HG03045 (cell line): ENCODE results near the gene MACIR.

ENCODE experiments used
- ATAC-seq: cut with Tn5 transposase; IDR thresholded peaks from one replicate; pipeline ENCODE4 v1.9.1; 2021; ENCODE audit warnings: mild to moderate bottlenecking, moderate library complexity; ENCODE audit not compliant: unreplicated experiment

MACIR gene

GRCh38 chr5:103289024-103289423, 30.5 kb downstream of the MACIR start:
- no peak for ATAC-seq

DNA sequence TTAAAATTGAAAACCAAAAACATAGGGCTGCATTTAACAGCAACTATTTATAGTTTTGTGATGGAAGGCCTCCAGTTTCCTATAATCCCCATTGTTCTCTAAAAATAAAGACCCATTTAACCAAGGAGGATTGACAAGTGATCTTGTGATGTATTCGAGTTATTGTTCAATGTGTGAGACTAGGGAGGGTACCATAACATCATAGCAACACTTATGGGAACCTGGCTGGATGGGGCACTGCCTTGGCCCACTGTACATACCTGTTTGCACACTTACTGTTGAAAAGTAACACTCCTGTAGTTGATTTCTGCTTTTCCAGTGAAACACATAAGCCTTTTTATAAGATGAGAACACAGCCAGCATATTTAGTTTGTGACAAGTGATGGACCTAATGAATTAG, 32.3 kb downstream of the MACIR start:
- no peak for ATAC-seq

GRCh38 chr5:103291606-103292005, 33.0 kb downstream of the MACIR start:
- no peak for ATAC-seq

GRCh38 chr5:103293099-103293498, 34.5 kb downstream of the MACIR start:
- no peak for ATAC-seq

GRCh38 chr5:103293719-103294118, 35.2 kb downstream of the MACIR start:
- no peak for ATAC-seq

DNA sequence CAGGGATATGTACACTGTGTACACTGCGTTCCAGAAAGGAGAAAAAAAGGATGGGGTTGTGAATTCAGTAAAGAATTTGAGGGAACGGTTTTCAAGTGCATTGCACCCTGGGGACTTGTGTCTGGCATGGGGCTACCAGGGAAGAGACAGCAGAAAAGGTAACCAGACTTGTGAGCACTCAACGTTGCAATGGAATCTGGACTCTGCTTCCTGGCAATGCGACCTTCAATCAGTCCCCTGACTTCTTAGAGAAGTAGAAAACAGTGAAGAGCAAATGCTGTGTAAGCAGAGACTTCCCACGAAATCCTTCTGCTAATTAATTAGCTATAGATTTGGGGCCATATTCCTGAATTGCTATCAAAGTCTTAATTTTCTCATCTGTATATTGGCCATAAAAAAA, 36.3 kb downstream of the MACIR start:
- ATAC-seq, result no peak

GRCh38 chr5:103295424-103295823, 36.9 kb downstream of the MACIR start:
- no peak for ATAC-seq

- no peak for ATAC-seq
Observed at GRCh38 chr5:103295871-103296270, 37.3 kb downstream of the MACIR start.

DNA sequence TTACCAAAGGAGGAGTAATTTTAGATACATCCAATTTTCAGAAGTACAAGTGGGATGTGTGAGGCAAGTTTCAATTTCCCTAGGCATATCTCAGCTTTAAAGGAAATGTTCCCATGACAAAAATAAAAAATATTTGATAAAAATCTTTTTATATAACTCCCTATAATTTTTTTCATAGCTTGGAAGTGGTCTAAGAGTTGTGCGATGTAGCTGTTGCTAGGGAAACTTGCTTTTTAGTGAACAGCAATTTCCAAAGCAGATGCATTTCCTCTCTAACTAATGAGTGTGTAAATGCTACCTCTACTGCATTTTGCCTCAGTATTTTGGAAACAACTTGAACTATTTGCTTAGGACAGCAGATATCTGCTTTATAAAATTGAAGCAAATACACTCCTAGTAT, 39.6 kb downstream of the MACIR start:
- ATAC-seq, result no peak

DNA sequence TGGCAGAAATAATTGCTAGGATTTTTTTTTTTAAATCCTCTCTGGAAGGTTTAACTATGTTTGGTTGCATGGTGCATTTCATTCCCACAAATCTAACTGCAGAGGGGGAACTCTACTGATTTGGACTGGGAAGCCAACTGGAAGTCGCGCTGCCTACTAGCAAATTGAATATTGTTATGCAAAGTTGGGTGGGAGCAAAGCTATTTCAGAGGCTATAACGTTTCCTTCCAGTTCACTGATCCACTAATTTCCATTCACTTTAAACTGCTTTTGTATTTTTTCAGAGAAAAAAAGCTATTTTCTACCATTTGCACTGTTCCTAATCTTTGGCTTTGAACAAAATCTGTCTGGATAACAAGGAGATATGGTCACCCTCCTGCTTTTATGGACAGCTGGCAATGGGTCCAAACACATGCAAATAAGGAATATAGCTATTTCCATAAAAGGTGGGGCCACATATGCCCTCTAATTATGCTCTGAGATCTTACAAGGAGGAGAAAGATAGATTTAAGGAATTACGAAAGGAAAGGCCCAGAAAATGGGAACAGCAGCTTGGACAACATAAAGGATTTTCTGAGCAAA, 40.1 kb downstream of the MACIR start:
- no peak for ATAC-seq

GRCh38 chr5:103305809-103306208, 47.2 kb downstream of the MACIR start:
- ATAC-seq, result no peak

DNA sequence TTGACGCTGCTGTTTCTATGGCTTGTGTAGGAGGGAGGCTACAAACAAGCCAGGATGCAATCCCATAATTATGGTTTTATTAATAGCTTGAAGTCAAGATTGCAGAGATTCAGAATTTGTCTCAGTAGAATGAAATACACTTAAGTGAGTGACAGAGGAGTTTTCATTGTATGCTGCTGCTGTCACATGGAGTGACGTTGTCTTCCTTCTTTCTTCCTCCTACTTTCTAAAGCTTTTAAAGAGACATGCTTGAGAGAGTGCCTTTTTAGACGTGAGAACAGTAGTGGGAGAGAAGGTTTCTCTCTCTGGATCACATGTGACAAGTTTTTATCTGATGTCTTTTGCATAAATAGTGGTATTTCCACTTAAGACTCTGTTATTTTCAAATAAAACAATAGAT, 48.9 kb downstream of the MACIR start:
- ATAC-seq, result no peak

DNA sequence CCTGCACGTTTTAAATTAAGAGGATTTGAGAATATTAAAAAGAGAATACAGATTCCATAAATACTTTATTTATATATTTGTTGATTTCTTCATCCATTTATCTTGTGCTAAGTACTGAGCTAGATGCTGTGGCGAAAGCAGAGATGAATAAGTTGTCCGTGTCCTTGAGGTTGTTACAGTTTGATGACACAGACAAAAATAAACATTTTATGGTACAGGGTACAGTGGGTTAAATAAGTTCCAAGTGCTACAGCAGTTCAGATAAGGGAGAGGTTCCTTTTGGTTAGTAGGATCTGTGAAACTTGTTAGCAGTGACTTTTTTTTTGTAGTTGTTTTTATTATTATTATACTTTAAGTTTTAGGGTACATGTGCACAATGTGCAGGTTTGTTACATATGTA, 50.2 kb downstream of the MACIR start:
- no peak for ATAC-seq

- ATAC-seq, result no peak
Observed at GRCh38 chr5:103313056-103313455, 54.5 kb downstream of the MACIR start.

DNA sequence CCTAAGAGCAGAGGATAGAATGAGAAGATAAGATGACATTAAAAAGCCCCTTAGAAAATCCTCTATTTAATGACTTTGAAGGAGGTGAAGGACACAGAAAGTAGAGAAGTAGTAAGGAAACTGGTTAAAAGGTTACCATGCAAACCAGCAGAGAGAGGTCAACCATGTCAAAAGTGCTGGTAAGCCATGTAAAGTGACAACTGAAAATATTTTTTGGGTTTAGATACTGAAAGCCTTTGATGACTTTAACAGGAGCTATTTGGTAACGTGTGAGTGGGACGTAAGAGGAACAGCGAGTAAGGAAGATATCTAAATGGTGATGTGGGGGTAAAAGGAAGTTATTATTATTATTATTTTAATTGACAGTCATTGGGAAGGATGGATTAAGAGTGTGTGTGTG, 56.9 kb downstream of the MACIR start:
- no peak for ATAC-seq

DNA sequence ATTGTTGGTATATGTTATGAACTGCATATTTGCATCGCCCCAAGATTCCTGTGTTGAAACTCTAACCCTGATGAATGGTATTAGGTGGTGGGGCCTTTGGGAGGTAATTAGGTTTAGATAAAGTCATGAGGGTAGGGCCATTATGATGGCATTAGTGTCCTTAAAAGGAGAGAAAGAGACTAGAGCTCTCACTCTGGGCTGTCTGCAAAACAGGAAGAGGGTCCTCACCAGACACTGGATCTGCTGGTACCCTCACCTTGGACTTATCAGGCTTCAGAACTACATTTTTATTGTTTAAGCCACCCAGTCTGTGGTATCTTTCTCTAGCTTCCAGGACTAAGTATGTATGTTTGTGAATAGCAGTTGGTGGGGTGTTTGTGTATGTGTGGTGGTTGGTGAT, 68.9 kb downstream of the MACIR start:
- no peak for ATAC-seq

- no peak for ATAC-seq
Observed at GRCh38 chr5:103327893-103328292, 69.3 kb downstream of the MACIR start.
